ENCODE data around the gene ANKRD35. TPM values are rescaled to one million over a fixed set of nuclear protein-coding genes. Genes with fewer than 3 reads are reported as not detected.

The ANKRD35 gene
- total and polyA plus RNA-seq, 12 donors = 0.28 to 2.1 (median 0.56) TPM

- H3K36me3 ChIP-seq = peaks cover 0 to 36% (median 29%) of the 10 kb centered on the region in 9 donors
- 1 to 2% methylated on average over 35 of the region's 35 CpGs for WGBS, 2 donors
- peak overlapping the region; percentile 82 to 91 (median 89) for H3K27ac ChIP-seq
- H3K9me3 ChIP-seq = no peaks in the 10 kb centered on the region
- ATAC-seq = peak; percentile 1 to 37 (median 24)
- no peak for TF ChIP-seq CTCF (IDR thresholded peaks at IDR 0.05)
- peaks cover 8 to 22% (median 17%) of the 10 kb centered on the region in 9 donors for H3K4me1 ChIP-seq
- peak overlapping the region; percentile 61 to 89 (median 83) for H3K4me3 ChIP-seq
- DNase-seq = peak in 1 of 2 donors; percentile 52
- H3K27me3 ChIP-seq = no peaks in the 10 kb centered on the region
- intact Hi-C loops (cut with DNase I) = loop anchor here in 4 of 10 donors (2.0 to 5.0 kb wide), 6 partner anchors 34 to 114 kb away; partner anchors contain the start of genes ITGA10 (in 2 of the 4), PEX11B (in 1 of the 4), POLR3C (in 1 of the 4) and RNF115 (in 1 of the 4)
Measured at GRCh38 chr1:145858238-145858900, 27.3 kb downstream of the ANKRD35 start.

GRCh38 chr1:145857170-145857569 lies 28.5 kb downstream of the ANKRD35 start:
- no peak for ATAC-seq
- intact Hi-C loops (cut with DNase I) = loop anchor here in 4 of 10 donors (5.0 kb wide), 4 partner anchors 35 to 115 kb away; partner anchors contain the start of genes ITGA10 (in 2 of the 4) and PEX11B (in 1 of the 4)
- WGBS, 2 donors = 67 to 73% methylated on average over 4 of the region's 4 CpGs
- H3K36me3 ChIP-seq = peaks cover 0 to 48% (median 36%) of the 10 kb centered on the region in 9 donors
- H3K27ac ChIP-seq = no peak overlapping the region
- H3K9me3 ChIP-seq = no peaks in the 10 kb centered on the region
- H3K4me1 ChIP-seq = peaks cover 8 to 22% (median 17%) of the 10 kb centered on the region in 9 donors
- no peak overlapping the region for H3K4me3 ChIP-seq
- TF ChIP-seq CTCF (IDR thresholded peaks at IDR 0.05) = no peak
- DNase-seq = no peak
- no peaks in the 10 kb centered on the region for H3K27me3 ChIP-seq

GRCh38 chr1:145855426-145855948 lies 30.2 kb downstream of the ANKRD35 start:
- ATAC-seq (no peak), DNase-seq (no peak)
- peaks cover 0 to 64% (median 48%) of the 10 kb centered on the region in 9 donors for H3K36me3 ChIP-seq
- no peak overlapping the region for H3K27ac ChIP-seq
- 88 to 91% methylated on average over 7 of the region's 7 CpGs for WGBS, 2 donors
- TF ChIP-seq CTCF (IDR thresholded peaks at IDR 0.05) = peak in 1 of 9 donors; percentile 9
- no peaks in the 10 kb centered on the region for H3K27me3 ChIP-seq
- H3K4me1 ChIP-seq = peaks cover 8 to 22% (median 17%) of the 10 kb centered on the region in 9 donors
- intact Hi-C loops (cut with DNase I) = loop anchor here in 4 of 10 donors (5.0 kb wide), 4 partner anchors 37 to 117 kb away; partner anchors contain the start of genes ITGA10 (in 2 of the 4) and PEX11B (in 1 of the 4)
- no peaks in the 10 kb centered on the region for H3K9me3 ChIP-seq
- H3K4me3 ChIP-seq = no peak overlapping the region

- intact Hi-C loops (cut with DNase I) = loop anchor here in 8 of 10 donors (5.0 to 10.0 kb wide), 9 partner anchors 63 to 168 kb away; partner anchors contain the start of genes ITGA10 (in 3 of the 8) and PEX11B (in 3 of the 8)
- no peak for DNase-seq
- WGBS, 2 donors = 71 to 77% methylated on average over 15 of the region's 15 CpGs
- Histone ChIP-seq H3K4me3 (no peak overlapping the region), H3K4me1 (peaks cover 0 to 17% (median 14%) of the 10 kb centered on the region in 9 donors), H3K9me3 (no peaks in the 10 kb centered on the region), H3K36me3 (peaks cover 0 to 73% (median 48%) of the 10 kb centered on the region in 9 donors), H3K27ac (peak overlapping the region in 1 of 10 donors; percentile 15), H3K27me3 (no peaks in the 10 kb centered on the region)
- peak in 7 of 9 donors; percentile 6 to 45 (median 32) for TF ChIP-seq CTCF (IDR thresholded peaks at IDR 0.05)
- ATAC-seq = no peak
Measured at GRCh38 chr1:145849356-145850160, 36.1 kb downstream of the ANKRD35 start.

Data from heart right ventricle (tissue), 16 donors.